K562 (cell line): Measurements from ENCODE around the gene SLC35A1. TPM values are rescaled to one million over a fixed set of nuclear protein-coding genes. Genes with fewer than 3 reads are reported as not detected.

Experiments
- ATAC-seq: fragments of 200-7000 bp; cut with Tn5 transposase; 3 replicates; pipeline ENCODE4 v1.9.1; 2020; ENCODE audit warnings: moderate library complexity
- BruUV-seq: library from RNA; stranded (reverse); fragments of 400-500 nt; replicated peaks from 2 replicates; lab custom pipeline; 2021; lab: Mats Ljungman, UMichigan
- CTCF ChIA-PET: fragments of 300-600 bp; formaldehyde crosslinking; extraction: SDS; loops from one replicate; lab custom pipeline; 2021; ENCODE audit warnings: low intra/inter-chr PET ratio; lab: Yijun Ruan, JAX
- POLR2A ChIA-PET: fragments of 300-600, 350-650 bp; sonication (Branson Sonifier 250); formaldehyde crosslinking; extraction: SDS; loops from one replicate; lab custom pipeline; 2021; ENCODE audit warnings: antibody characterized with exemption, inconsistent platforms; lab: Yijun Ruan, JAX
- DNase-seq, 4 experiments: peaks; one replicate each; pipeline versions ENCODE4 v3.0.0 to v3.0.0-alpha.2; 2011 to 2018; ENCODE audit warnings: low spot score in 3 of 4, mixed read lengths in 3 of 4; ENCODE audit errors: extremely low read depth in 1 of 4
- FAIRE-seq: peaks from 2 replicates; lab custom pipeline; 2011; peaks lifted over from hg19 to GRCh38; lab: Jason Lieb, UNC
- H2AFZ ChIP-seq: 2 replicates; pipeline ENCODE4 v1.6.0; 2011; ENCODE audit warnings: low read depth, low read length, control low read depth, inconsistent platforms
- H3K27ac ChIP-seq: fragments of 200-600 bp; 3 replicates; pipeline ENCODE4 v1.8.0; 2011; ENCODE audit warnings: low read depth, mild to moderate bottlenecking, control low read depth, inconsistent platforms, low read length, moderate library complexity, mixed read lengths; ENCODE audit errors: extremely low read depth
- H3K27me3 ChIP-seq, 2 experiments: fragments of 300-600 bp in 1 of 2; 2 replicates in 1 of 2; 3 replicates in 1 of 2; pipeline versions ENCODE4 v1.6.0 to v1.8.0; 2011; ENCODE audit warnings: inconsistent platforms in 2 of 2, low read length in 2 of 2, mild to moderate bottlenecking in 1 of 2, mixed read lengths in 1 of 2, moderate library complexity in 1 of 2; ENCODE audit not compliant: control insufficient read depth in 2 of 2, insufficient read depth in 2 of 2
- H3K36me3 ChIP-seq: fragments of 300-600 bp; 3 replicates; pipeline ENCODE4 v1.8.0; 2011; ENCODE audit warnings: mild to moderate bottlenecking, low read length, inconsistent platforms; ENCODE audit not compliant: control insufficient read depth, insufficient read depth
- H3K4me1 ChIP-seq, 2 experiments: fragments of 200-600 bp in 1 of 2; replicated peaks in 1 of 2; 2 replicates in 1 of 2; 3 replicates in 1 of 2; pipeline versions ENCODE4 v1.5.1 to v1.8.0; 2011; ENCODE audit warnings: inconsistent platforms in 2 of 2, low read length in 2 of 2, mild to moderate bottlenecking in 1 of 2, mixed read lengths in 1 of 2, moderate library complexity in 1 of 2; ENCODE audit not compliant: control insufficient read depth in 2 of 2, insufficient read depth in 2 of 2
- H3K4me2 ChIP-seq: 2 replicates; pipeline ENCODE4 v1.6.1; 2011; ENCODE audit warnings: low read length, control low read depth, inconsistent platforms, mixed read lengths; ENCODE audit not compliant: insufficient read depth
- H3K4me3 ChIP-seq: fragments of 200-600 bp; sonication (generic), shearing (Covaris generic); 2 replicates; pipeline ENCODE4 v1.5.1; 2016; ENCODE audit warnings: control low read depth, inconsistent platforms
- H3K79me2 ChIP-seq: fragments of 200-600 bp; 3 replicates; pipeline ENCODE4 v1.8.0; 2011; ENCODE audit warnings: low read length, inconsistent platforms; ENCODE audit not compliant: control insufficient read depth, insufficient read depth
- H3K9ac ChIP-seq, 2 experiments: 2 replicates each; pipeline versions ENCODE4 v1.6.0 to v1.6.1; 2011; ENCODE audit warnings: low read depth in 2 of 2, low read length in 2 of 2, control low read depth in 1 of 2, inconsistent platforms in 1 of 2, mild to moderate bottlenecking in 1 of 2, mixed read lengths in 1 of 2; ENCODE audit not compliant: insufficient read depth in 1 of 2
- H3K9me1 ChIP-seq: one replicate; pipeline ENCODE4 v1.6.0; 2011; ENCODE audit warnings: inconsistent platforms, mild to moderate bottlenecking, low read length, moderate library complexity; ENCODE audit not compliant: control insufficient read depth, insufficient read depth
- H3K9me3 ChIP-seq: replicated peaks from 2 replicates; pipeline ENCODE4 v1.5.1; 2011; ENCODE audit warnings: low read depth, low read length, inconsistent platforms; ENCODE audit not compliant: control insufficient read depth, insufficient read depth
- H4K20me1 ChIP-seq: replicated peaks from 2 replicates; pipeline ENCODE4 v1.6.1; 2011; ENCODE audit warnings: low read length, inconsistent platforms, mixed read lengths; ENCODE audit not compliant: control insufficient read depth, insufficient read depth
- HNRNPH1 ChIP-seq: fragments of 200-400 bp; formaldehyde crosslinking; optimal IDR thresholded peaks from 2 replicates; pipeline ENCODE3; 2017; ENCODE audit warnings: low read depth, mild to moderate bottlenecking, low read length, moderate library complexity
- HNRNPK ChIP-seq: fragments of 200-400 bp; formaldehyde crosslinking; IDR thresholded peaks from one replicate; pipeline ENCODE4 v1.6.1; 2018; ENCODE audit warnings: mild to moderate bottlenecking, low read depth, low read length; ENCODE audit not compliant: poor library complexity, severe bottlenecking
- POLR2AphosphoS5 ChIP-seq: IDR thresholded peaks from 2 replicates; pipeline ENCODE4 v1.6.1; 2011; ENCODE audit warnings: mild to moderate bottlenecking, low read depth, low read length, moderate library complexity; ENCODE audit not compliant: control insufficient read depth, insufficient read depth
- TSC22D4 ChIP-seq: fragments of 450-650 bp; IDR thresholded peaks from 2 replicates; pipeline ENCODE4 v1.6.1; 2016; ENCODE audit warnings: missing genetic modification characterization, missing biosample characterization, control low read depth
- WGBS: fragments of 100-300 bp; shearing (Covaris generic); methylation state at CpG from one replicate; pipeline ENCODE4 v1.1.6; 2016; ENCODE audit warnings: low coverage, mixed read lengths; ENCODE audit not compliant: insufficient coverage; ENCODE audit errors: missing lambda C conversion rate; 5-methylcytosine and 5-hydroxymethylcytosine counted together
- in situ Hi-C: fragments of 300-500 bp; cut with MboI; formaldehyde crosslinking; loops from 4 replicates; pipeline ENCODE4 v1.15.0; 2018; ENCODE audit warnings: inconsistent platforms, mixed read lengths
- intact Hi-C: fragments of 100-400 bp; cut with micrococcal nuclease; formaldehyde crosslinking; loops from 2 replicates; pipeline ENCODE4 v1.14.2; 2022
- polyA plus RNA-seq, 8 experiments: library from polyadenylated mRNA; depleted of rRNA in 4 of 8; stranded (reverse) in 5 of 8; unstranded in 3 of 8; fragments of >200 nt; fragmentation: Nextera tagmentation in 2 of 8; fragmentation: Illumina TruSeq in 1 of 8; extraction: Ambion mirVana in 2 of 8; extraction: Trizol in 1 of 8; gene quantifications; 2 replicates each; pipeline versions ENCODE4 v1.2.1 to v1.2.3, GENCODE V29; 2011 to 2014; ENCODE audit warnings: inconsistent platforms in 1 of 8, missing spikeins in 1 of 8
- total RNA-seq, 7 experiments: library from RNA; depleted of rRNA in 6 of 7; stranded (reverse); fragments of >200 nt in 6 of 7; fragmentation: Illumina TruSeq in 2 of 7; extraction: Trizol in 2 of 7; gene quantifications; 2 replicates each; pipeline versions ENCODE4 v1.2.1 to v1.2.3, GENCODE V29; 2011 to 2021; ENCODE audit warnings: low replicate concordance in 1 of 7
- TF ChIP-seq, protein P1 (sequence below): fragments of 450-650 bp; IDR thresholded peaks from 2 replicates; pipeline ENCODE4 v1.6.1; 2016; ENCODE audit warnings: mild to moderate bottlenecking, moderate library complexity
- TF ChIP-seq, protein P2 (sequence below): fragments of 450-650 bp; IDR thresholded peaks from 2 replicates; pipeline ENCODE4 v1.6.1; 2016; ENCODE audit warnings: low read depth, mild to moderate bottlenecking, moderate library complexity

SLC35A1 gene
- total and polyA plus RNA-seq, 9 of the 15 experiments (the other 6 are each of a cell fraction or from before 2014, with no cell fraction given), result 7.5 to 37.1 (median 14.9) TPM

DNA sequence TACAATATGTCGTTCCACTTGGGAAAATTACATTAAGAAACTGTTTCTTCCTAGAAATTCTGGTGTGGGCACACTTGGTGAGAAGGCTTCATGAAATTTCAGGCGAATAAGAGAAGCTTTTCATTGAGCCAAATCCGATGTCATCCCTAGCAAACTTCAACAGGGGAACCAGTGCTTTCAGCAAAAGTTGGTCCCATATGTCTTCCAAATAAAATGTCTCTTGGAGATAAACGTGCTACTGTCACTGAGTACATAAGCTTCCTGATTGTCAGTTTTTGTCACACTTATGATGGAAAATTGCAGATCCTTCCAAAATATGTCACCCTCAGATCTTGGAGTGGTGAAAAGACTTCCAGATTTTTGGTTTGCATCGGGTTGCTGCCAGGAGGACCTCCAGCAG lies 31.1 kb upstream of the SLC35A1 start:
- no peak overlapping the region for H3K27ac ChIP-seq
- no peak overlapping the region for H3K9ac ChIP-seq
- FAIRE-seq, result no peak
- H3K4me2 ChIP-seq, result no peak overlapping the region
- H3K4me3 ChIP-seq, result no peak overlapping the region
- H3K79me2 ChIP-seq, result no peaks in the 10 kb centered on the region
- in situ Hi-C loops (no loop called here), intact Hi-C loops (no loop called here)
- H2AFZ ChIP-seq, result no peak overlapping the region
- no peaks in the 10 kb centered on the region for H3K4me1 ChIP-seq
- no peak for ATAC-seq
- CTCF ChIA-PET, result interaction anchor here (0.6 kb wide), 1 partner anchor 393 kb away, joined by 3 read pairs; no protein-coding TSS in a partner anchor
- H3K9me1 ChIP-seq, result no peaks in the 10 kb centered on the region
- POLR2A ChIA-PET, result interaction anchor here (0.8 to 1.3 kb wide), 2 partner anchors 16 to 34 kb away, joined by 3 read pairs; partner anchors contain the start of gene CFAP206
- TF ChIP-seq HNRNPK (no peak), POLR2AphosphoS5 (no peak), HNRNPH1 (no peak), TSC22D4 (no peak)
- TF ChIP-seq, protein P1, sequence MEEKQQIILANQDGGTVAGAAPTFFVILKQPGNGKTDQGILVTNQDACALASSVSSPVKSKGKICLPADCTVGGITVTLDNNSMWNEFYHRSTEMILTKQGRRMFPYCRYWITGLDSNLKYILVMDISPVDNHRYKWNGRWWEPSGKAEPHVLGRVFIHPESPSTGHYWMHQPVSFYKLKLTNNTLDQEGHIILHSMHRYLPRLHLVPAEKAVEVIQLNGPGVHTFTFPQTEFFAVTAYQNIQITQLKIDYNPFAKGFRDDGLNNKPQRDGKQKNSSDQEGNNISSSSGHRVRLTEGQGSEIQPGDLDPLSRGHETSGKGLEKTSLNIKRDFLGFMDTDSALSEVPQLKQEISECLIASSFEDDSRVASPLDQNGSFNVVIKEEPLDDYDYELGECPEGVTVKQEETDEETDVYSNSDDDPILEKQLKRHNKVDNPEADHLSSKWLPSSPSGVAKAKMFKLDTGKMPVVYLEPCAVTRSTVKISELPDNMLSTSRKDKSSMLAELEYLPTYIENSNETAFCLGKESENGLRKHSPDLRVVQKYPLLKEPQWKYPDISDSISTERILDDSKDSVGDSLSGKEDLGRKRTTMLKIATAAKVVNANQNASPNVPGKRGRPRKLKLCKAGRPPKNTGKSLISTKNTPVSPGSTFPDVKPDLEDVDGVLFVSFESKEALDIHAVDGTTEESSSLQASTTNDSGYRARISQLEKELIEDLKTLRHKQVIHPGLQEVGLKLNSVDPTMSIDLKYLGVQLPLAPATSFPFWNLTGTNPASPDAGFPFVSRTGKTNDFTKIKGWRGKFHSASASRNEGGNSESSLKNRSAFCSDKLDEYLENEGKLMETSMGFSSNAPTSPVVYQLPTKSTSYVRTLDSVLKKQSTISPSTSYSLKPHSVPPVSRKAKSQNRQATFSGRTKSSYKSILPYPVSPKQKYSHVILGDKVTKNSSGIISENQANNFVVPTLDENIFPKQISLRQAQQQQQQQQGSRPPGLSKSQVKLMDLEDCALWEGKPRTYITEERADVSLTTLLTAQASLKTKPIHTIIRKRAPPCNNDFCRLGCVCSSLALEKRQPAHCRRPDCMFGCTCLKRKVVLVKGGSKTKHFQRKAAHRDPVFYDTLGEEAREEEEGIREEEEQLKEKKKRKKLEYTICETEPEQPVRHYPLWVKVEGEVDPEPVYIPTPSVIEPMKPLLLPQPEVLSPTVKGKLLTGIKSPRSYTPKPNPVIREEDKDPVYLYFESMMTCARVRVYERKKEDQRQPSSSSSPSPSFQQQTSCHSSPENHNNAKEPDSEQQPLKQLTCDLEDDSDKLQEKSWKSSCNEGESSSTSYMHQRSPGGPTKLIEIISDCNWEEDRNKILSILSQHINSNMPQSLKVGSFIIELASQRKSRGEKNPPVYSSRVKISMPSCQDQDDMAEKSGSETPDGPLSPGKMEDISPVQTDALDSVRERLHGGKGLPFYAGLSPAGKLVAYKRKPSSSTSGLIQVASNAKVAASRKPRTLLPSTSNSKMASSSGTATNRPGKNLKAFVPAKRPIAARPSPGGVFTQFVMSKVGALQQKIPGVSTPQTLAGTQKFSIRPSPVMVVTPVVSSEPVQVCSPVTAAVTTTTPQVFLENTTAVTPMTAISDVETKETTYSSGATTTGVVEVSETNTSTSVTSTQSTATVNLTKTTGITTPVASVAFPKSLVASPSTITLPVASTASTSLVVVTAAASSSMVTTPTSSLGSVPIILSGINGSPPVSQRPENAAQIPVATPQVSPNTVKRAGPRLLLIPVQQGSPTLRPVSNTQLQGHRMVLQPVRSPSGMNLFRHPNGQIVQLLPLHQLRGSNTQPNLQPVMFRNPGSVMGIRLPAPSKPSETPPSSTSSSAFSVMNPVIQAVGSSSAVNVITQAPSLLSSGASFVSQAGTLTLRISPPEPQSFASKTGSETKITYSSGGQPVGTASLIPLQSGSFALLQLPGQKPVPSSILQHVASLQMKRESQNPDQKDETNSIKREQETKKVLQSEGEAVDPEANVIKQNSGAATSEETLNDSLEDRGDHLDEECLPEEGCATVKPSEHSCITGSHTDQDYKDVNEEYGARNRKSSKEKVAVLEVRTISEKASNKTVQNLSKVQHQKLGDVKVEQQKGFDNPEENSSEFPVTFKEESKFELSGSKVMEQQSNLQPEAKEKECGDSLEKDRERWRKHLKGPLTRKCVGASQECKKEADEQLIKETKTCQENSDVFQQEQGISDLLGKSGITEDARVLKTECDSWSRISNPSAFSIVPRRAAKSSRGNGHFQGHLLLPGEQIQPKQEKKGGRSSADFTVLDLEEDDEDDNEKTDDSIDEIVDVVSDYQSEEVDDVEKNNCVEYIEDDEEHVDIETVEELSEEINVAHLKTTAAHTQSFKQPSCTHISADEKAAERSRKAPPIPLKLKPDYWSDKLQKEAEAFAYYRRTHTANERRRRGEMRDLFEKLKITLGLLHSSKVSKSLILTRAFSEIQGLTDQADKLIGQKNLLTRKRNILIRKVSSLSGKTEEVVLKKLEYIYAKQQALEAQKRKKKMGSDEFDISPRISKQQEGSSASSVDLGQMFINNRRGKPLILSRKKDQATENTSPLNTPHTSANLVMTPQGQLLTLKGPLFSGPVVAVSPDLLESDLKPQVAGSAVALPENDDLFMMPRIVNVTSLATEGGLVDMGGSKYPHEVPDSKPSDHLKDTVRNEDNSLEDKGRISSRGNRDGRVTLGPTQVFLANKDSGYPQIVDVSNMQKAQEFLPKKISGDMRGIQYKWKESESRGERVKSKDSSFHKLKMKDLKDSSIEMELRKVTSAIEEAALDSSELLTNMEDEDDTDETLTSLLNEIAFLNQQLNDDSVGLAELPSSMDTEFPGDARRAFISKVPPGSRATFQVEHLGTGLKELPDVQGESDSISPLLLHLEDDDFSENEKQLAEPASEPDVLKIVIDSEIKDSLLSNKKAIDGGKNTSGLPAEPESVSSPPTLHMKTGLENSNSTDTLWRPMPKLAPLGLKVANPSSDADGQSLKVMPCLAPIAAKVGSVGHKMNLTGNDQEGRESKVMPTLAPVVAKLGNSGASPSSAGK, result no peak
- TF ChIP-seq, protein P2, sequence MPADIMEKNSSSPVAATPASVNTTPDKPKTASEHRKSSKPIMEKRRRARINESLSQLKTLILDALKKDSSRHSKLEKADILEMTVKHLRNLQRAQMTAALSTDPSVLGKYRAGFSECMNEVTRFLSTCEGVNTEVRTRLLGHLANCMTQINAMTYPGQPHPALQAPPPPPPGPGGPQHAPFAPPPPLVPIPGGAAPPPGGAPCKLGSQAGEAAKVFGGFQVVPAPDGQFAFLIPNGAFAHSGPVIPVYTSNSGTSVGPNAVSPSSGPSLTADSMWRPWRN, result no peak
- H4K20me1 ChIP-seq, result no peaks in the 10 kb centered on the region
- BruUV-seq, result no TSS peak
- H3K36me3 ChIP-seq, result no peaks in the 10 kb centered on the region
- no peaks in the 10 kb centered on the region for H3K9me3 ChIP-seq
- H3K27me3 ChIP-seq, result no peaks in the 10 kb centered on the region
- WGBS, result 0% methylated on average over 5 of the region's 5 CpGs
- no peak for DNase-seq
